HT1080 (cell line): ENCODE data around the gene CDK9. TPM values are rescaled to one million over a fixed set of nuclear protein-coding genes. Genes with fewer than 3 reads are reported as not detected.

Experiments
- DNase-seq: peaks from one replicate; pipeline ENCODE4 v3.0.0-alpha.2; 2015; ENCODE audit warnings: low read depth
- total RNA-seq: library from RNA; depleted of rRNA; stranded (reverse); fragments of >200 nt; shearing (Covaris generic); gene quantifications from 2 replicates; pipeline ENCODE4 v1.2.3, GENCODE V29; 2014

The CDK9 gene
- total RNA-seq, 1 experiment from 2014 or later, result 73.6 TPM

DNA sequence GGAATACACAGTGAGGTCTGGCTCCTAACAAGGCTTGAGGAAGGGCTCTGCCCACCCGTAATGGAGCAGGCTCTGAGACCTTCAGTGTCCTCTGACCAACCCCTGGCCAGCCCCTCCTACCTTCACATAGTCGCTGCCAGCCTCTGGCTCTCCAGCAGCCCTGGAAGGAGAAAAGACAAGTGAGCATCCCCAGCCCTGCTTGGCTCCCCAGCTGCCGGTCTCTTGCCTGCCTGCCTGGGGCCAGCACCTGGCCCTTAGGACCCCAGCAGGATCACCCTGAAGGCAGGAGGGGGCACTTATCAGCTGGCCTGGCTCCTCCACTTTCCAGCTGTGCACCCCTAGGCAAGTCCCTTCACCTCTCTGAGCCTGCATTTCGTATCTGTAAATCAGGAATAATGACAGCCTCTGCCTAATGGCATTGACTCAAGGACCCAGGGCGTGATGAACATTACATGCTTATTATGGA is 24.3 kb upstream of the CDK9 start:
- no peak for DNase-seq

DNA sequence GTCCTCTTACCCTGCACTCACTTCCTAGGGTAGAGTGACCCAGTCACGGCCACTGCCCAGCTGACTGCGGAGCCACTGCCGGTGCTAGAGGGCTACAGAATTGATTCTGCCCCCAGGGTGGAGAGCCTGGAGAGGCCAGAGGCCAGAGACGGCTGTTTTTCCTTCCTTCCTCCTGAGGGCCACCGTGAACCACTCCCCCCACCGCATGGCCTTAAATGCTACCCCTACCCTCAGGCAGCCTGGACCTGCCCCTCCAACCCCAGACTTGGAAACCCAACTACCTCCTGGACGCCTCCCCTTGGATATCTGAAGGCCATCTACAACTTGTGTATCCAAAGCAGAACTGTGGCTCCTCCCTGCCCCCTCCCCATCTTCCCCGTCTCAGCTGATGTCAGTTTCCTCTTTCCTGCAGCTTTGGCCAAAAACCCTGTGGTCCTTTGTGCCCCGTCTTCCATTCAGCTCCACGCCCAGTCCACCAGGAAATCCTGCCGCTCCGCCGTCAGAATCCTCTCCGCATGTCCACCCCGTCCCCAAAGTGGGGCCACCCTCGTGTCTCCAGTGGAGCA is 23.6 kb upstream of the CDK9 start:
- DNase-seq, result no peak

- DNase-seq, result peak; percentile 35
Observed at GRCh38 chr9:127763918-127764384, 21.9 kb upstream of the CDK9 start.

DNA sequence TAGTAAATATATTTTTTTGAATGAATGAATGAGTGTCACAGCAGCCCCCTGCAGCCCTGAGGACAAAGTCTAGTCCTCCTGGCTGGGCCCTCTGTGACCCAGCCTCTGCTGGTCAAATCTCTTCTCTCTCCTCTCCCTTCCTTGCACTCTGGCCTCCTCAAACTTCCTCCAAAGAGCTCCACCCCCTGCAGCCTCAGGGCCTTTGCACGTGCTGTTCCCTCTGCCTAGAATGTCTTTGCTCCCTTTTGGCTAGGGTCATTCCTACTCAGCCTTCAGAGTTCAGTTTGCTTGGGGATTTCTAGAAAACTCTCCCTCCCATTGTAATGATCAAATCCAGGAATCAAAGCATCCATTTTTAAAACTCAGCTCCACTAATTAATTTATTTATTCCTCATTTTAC is 20.4 kb upstream of the CDK9 start:
- DNase-seq, result no peak

DNA sequence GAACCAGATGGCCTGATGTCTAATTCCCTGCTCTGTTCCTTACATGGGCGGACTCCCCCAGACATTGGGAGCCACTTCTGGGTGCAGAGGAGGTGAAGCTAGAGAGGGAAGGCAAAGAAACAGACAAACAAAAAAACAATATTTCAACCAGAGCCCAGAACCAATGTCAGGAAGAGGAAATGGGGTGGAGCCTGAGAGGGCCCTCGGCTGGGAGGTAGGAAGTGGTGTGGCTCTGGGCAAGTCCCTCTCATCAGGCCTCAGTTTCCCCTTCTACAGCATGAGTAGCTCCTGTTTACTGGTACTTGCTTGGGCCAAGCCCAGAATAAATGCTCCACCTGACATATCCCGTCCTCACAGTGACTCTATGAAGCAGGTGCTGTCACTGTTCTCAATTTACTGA is 18.4 kb upstream of the CDK9 start:
- DNase-seq, result no peak

GRCh38 chr9:127767909-127768331 is 17.9 kb upstream of the CDK9 start:
- DNase-seq, result no peak

- no peak for DNase-seq
Observed at GRCh38 chr9:127768698-127769097, 17.1 kb upstream of the CDK9 start.

DNA sequence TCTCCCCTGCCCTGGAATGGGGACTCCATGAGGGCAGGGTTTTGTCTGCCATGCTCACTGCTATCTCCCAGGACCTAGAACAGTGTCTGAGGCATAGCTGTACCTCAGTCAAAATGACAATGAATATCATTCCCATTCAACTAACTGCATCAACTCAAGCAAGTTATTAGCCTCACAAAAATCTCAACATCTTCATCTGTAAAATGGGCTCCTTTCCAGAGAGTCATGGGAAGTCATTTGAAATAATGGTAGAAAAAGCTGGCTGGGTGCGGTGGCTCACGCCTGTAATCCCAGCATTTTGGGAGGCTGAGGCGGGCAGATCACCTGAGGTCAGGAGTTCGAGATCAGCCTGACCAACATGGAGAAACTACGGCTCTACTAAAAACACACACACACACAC is 16.7 kb upstream of the CDK9 start:
- DNase-seq, result no peak

DNA sequence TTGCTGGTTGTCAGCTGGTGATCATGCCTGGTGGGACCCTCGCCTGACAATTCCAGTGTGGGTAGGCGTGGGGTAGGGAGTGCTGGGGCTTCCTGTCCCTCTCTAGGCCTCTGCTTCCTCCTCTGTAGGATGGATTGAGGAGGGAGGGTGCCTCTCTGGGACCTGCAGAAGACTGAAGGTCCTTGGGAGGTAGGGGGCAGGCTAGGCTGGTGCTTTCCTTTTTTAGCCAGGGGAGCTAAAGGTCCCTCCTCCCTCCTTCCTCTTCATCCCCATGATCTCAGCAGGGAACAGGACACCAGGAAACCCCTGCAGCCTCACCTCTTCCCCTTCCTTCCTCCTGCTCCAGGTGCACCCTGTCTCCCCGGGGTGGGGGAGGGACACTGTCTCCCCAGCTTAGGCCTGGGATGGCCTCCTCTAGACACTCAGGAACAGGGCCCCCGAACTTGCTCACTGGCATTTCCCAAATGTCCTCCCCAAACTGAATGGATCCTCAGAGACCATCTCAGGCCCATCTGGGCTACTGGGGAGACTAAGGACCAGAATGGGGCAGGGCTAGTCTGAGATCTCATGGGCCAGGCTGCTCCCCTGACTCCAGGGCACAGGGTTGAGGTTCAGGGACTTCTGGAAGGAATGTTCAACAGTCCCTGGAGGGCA is 15.8 kb upstream of the CDK9 start:
- DNase-seq, result no peak

DNA sequence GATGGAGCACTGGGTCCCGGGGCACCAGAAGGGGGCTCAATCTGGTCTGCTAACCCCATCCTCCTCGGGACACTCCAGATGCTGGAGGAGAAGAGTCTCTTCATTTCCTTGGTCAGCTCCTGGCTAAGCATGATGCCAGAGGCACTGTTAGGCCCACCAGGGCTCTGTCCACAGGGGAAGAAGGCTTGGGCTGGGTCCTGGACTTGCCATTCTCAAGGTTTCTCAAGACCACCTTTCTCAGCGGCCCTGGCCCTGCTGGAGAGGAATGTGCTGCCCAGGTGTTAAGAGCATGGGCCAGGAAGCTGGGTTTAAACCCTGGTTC is 15.3 kb upstream of the CDK9 start:
- DNase-seq, result no peak

DNA sequence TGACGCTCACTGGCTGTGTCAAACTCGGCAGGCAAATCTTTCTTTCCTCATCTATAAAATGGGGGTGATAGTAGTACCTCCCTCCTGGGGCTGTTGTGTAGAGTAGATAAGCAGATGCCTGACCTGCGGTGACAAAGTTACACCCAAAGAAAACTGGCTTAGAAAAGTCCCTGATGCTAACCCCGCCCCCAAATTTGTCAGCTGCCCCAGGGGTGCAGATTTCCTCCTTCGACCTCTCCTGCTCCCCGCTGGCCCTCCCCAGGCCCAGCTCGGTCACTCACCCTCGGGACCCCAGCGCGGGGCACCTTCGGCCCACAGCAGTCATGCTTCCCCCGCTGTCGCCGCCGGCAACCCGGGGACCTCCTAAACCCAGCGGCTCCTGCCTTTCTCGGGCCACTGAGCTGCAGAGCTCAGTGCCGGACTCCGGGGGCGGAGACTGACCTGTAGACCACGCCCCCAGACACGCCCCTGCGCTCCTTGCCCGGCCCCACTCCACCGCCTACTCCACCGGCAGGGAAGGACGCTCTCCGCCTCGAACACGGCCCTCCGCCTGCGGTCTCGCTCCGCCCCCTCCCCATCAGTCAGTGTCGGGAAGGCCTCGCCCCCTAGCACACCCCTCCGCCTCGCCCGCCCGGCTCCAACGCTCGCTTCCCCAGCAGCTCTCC is 14.8 kb upstream of the CDK9 start:
- DNase-seq, result peak; percentile 95

GRCh38 chr9:127771570-127772189 is 14.2 kb upstream of the CDK9 start:
- no peak for DNase-seq

DNA sequence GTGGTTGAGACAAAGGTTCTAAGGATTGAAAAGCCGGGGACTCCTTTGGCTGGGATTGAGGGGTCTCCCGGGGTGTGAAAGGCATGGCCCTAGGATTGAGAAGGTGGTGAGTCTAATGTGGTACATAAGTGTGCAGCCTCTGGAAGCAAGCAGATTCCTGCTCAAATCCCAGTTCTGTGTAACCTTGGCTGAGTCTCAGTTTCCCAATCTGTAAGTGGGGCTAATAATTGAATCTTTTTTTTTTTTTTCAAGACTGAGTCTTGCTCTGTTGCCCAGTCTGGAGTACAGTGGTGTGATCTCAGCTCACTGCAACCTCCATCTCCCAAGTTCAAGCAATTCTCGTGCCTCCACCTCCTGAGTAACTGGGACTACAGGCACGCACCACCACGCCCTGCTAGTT is 13.2 kb upstream of the CDK9 start:
- DNase-seq, result no peak

GRCh38 chr9:127773272-127773671 is 12.6 kb upstream of the CDK9 start:
- DNase-seq, result no peak

- no peak for DNase-seq
Observed at GRCh38 chr9:127773981-127774380, 11.9 kb upstream of the CDK9 start.

DNA sequence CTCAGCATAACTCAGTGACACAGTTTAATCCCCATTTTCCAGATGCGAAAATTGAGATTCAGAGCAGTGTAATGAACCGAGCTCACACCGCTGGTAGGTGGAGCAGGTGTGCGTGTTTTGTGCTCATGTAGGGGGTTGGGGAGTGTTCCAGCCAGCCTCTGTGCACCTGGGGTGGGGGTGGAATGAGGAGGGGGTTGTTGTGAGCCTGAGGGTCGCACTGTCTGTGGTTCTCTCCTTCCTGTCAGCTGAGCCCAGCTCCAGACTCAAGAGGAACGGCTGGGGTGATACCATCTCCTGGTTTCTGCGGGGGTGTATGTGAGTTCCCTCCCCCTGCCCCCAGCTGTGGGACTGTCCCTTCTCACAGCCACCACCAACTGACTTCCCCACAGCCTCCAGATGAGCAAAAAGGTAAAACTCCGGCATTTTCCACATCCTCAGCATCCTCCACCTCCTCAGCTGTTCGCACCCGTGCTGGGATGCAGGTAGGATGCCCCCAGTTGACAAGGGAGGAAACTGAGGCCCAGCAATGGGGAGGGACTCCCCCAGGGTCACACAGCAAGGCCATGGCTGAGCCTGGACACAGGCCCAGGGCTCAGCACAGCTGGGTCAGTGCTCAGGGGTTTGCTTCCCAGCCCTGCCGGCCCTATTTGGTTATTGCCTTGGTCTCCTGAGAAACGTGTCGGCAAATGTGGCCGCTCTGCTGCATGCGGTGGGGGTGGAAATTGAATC is 9.5 kb upstream of the CDK9 start:
- DNase-seq, result no peak

DNA sequence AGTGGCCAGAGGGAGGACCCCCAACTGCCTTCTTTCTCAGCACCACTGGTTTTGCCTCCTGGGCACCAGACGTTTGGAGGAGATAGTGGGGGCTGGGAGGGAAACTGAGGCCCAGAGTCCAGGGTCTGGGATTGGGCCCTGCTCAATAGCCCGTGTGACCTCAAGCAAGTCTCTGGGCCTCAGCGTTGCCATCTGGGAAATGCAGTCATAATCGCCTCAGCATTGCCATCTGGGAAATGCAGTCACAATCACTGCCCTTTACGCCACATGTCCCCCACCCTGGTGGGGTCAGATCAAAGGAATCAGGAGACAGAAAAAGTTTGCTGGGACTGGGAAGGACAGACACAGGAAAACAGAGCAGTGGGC is 8.9 kb upstream of the CDK9 start:
- DNase-seq, result no peak

DNA sequence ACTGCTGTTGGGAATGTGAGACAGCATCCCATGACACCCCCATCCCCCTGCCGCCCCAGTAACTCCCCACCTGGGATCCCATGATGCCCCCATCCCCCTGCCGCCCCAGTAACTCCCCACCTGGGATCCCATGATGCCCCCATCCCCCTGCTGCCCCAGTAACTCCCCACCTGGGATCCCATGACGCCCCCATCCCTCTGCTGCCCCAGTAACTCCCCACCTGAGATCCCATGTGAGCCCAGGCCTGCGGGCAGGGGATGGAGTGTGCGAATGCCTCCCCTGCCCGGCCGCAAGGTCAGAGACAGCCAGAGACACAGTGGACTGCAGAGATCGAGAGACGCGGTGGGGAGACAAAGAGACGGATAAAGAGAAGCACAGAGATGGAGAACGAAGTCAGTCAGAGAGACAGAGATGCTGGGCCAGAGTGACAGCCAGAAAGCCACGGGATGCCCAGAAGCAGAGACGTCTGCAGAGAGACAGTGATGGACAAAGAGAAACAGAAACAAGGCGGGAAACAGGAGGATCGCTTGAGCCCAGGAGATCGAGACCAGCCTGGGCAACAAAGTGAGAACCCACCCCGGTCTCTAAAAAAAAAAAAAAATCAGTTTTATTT is 8.4 kb upstream of the CDK9 start:
- DNase-seq, result no peak

- DNase-seq, result no peak
Observed at GRCh38 chr9:127778280-127779135, 7.3 kb upstream of the CDK9 start, which contains the start of gene SH2D3C. SH2D3C (minus strand) TSS chr9:127778666; CDS start chr9:127778627, 39 bp downstream.
